ENCODE data around the gene CDH23.

The CDH23 gene

GRCh38 chr10:71790749-71791440 lies 394.2 kb downstream of the CDH23 start:
- no peak overlapping the region for H3K4me3 ChIP-seq (ENCODE audit: low read depth, low read length)
- no peak for TF ChIP-seq CTCF (IDR thresholded peaks at IDR 0.05; ENCODE audit: borderline replicate concordance, insufficient read depth, low read depth, low read length)

GRCh38 chr10:71795248-71795647 lies 398.5 kb downstream of the CDH23 start:
- H3K4me3 ChIP-seq (ENCODE audit: low read depth, low read length), result no peak overlapping the region
- TF ChIP-seq CTCF (IDR thresholded peaks at IDR 0.05; ENCODE audit: borderline replicate concordance, insufficient read depth, low read depth, low read length), result no peak

- no peak for TF ChIP-seq CTCF (IDR thresholded peaks at IDR 0.05; ENCODE audit: borderline replicate concordance, insufficient read depth, low read depth, low read length)
- H3K4me3 ChIP-seq (ENCODE audit: low read depth, low read length), result no peak overlapping the region
Measured at GRCh38 chr10:71796749-71797405, 400.2 kb downstream of the CDH23 start.

GRCh38 chr10:71797533-71798307 lies 401.0 kb downstream of the CDH23 start:
- no peak for TF ChIP-seq CTCF (IDR thresholded peaks at IDR 0.05; ENCODE audit: borderline replicate concordance, insufficient read depth, low read depth, low read length)
- no peak overlapping the region for H3K4me3 ChIP-seq (ENCODE audit: low read depth, low read length)

GRCh38 chr10:71798308-71798624 lies 401.5 kb downstream of the CDH23 start:
- no peak for TF ChIP-seq CTCF (IDR thresholded peaks at IDR 0.05; ENCODE audit: borderline replicate concordance, insufficient read depth, low read depth, low read length)
- H3K4me3 ChIP-seq (ENCODE audit: low read depth, low read length), result no peak overlapping the region

- no peak for TF ChIP-seq CTCF (IDR thresholded peaks at IDR 0.05; ENCODE audit: borderline replicate concordance, insufficient read depth, low read depth, low read length)
- no peak overlapping the region for H3K4me3 ChIP-seq (ENCODE audit: low read depth, low read length)
Measured at GRCh38 chr10:71799112-71799511, 402.4 kb downstream of the CDH23 start.

Data from GM12875 (cell line).